OCI-LY1 (cell line): ENCODE measurements around the gene DISP1.

ENCODE experiments used
- H2AFZ ChIP-seq: fragments of 200-600 bp; sonication (generic), shearing (Covaris generic); 2 replicates; pipeline ENCODE4 v1.6.0; 2014; ENCODE audit warnings: antibody characterized with exemption, mild to moderate bottlenecking, low read length
- H3F3A ChIP-seq: fragments of 200-600 bp; sonication (generic), shearing (Covaris generic); 2 replicates; pipeline ENCODE4 v1.6.0; 2014; ENCODE audit warnings: mild to moderate bottlenecking, antibody characterized with exemption, low read length, moderate library complexity; ENCODE audit not compliant: insufficient read depth
- H3K27ac ChIP-seq: fragments of 200-600 bp; sonication (generic); 2 replicates; pipeline ENCODE4 v1.5.1; 2014; ENCODE audit warnings: low read length, mixed run types, mild to moderate bottlenecking, low read depth; ENCODE audit not compliant: poor library complexity, severe bottlenecking
- H3K27me3 ChIP-seq: fragments of 200-600 bp; sonication (generic); 2 replicates; pipeline ENCODE4 v1.6.0; 2014; ENCODE audit warnings: antibody characterized with exemption, mild to moderate bottlenecking, low read length, moderate library complexity; ENCODE audit not compliant: insufficient read depth
- H3K36me3 ChIP-seq: fragments of 200-600 bp; sonication (generic); 2 replicates; pipeline ENCODE4 v1.6.1; 2014; ENCODE audit warnings: mild to moderate bottlenecking, antibody characterized with exemption, low read length, moderate library complexity, mixed read lengths; ENCODE audit not compliant: insufficient read depth
- H3K4me1 ChIP-seq: fragments of 200-600 bp; sonication (generic); 2 replicates; pipeline ENCODE4 v1.5.1; 2014; ENCODE audit warnings: mild to moderate bottlenecking, low read length, moderate library complexity; ENCODE audit not compliant: insufficient read depth, severe bottlenecking
- H3K4me2 ChIP-seq: fragments of 200-600 bp; sonication (generic), shearing (Covaris generic); 2 replicates; pipeline ENCODE4 v1.6.1; 2014; ENCODE audit warnings: low read length
- H3K4me3 ChIP-seq: fragments of 200-600 bp; sonication (generic); 2 replicates; pipeline ENCODE4 v1.5.1; 2014; ENCODE audit warnings: low read length, low read depth, mild to moderate bottlenecking, mixed read lengths; ENCODE audit not compliant: poor library complexity, severe bottlenecking
- H3K79me2 ChIP-seq: fragments of 200-600 bp; shearing (Covaris generic); 2 replicates; pipeline ENCODE4 v1.6.1; 2016; ENCODE audit warnings: mixed run types, low read length, mixed read lengths; ENCODE audit not compliant: insufficient read depth
- H3K9ac ChIP-seq: fragments of 200-600 bp; sonication (generic), shearing (Covaris generic); 2 replicates; pipeline ENCODE4 v1.6.1; 2014; ENCODE audit warnings: mild to moderate bottlenecking, low read length, mixed read lengths
- H3K9me2 ChIP-seq: fragments of 200-600 bp; sonication (generic), shearing (Covaris generic); 2 replicates; pipeline ENCODE4 v1.6.1; 2014; ENCODE audit warnings: low read depth, mild to moderate bottlenecking, low read length, mixed read lengths
- H3K9me3 ChIP-seq: fragments of 200-600 bp; shearing (Covaris generic); 2 replicates; pipeline ENCODE4 v1.6.1; 2014; ENCODE audit warnings: low read length, mixed read lengths
- H4K20me1 ChIP-seq: fragments of 200-600 bp; sonication (generic), shearing (Covaris generic); 2 replicates; pipeline ENCODE4 v1.6.0; 2016; ENCODE audit warnings: mild to moderate bottlenecking, low read length; ENCODE audit not compliant: insufficient read depth
- EZH2 ChIP-seq: fragments of 200-600 bp; sonication (generic), shearing (Covaris generic); IDR thresholded peaks from 2 replicates; pipeline ENCODE4 v1.8.0; 2017; ENCODE audit warnings: borderline replicate concordance, mixed run types, mild to moderate bottlenecking, antibody characterized with exemption, low read length, moderate library complexity, mixed read lengths
- TF ChIP-seq, protein P1 (sequence below): fragments of 200-600 bp; sonication (generic), shearing (Covaris generic); IDR thresholded peaks from 2 replicates; pipeline ENCODE4 v1.5.1; 2017; ENCODE audit warnings: mild to moderate bottlenecking, antibody characterized with exemption, low read length, moderate library complexity, mixed read lengths

DISP1 gene

GRCh38 chr1:222790520-222790919 lies 24.3 kb upstream of the DISP1 start:
- 0 out of 2 replicates have a peak, but pooled peaks cover 4% of the 10 kb centered on the region for H3K9me3 ChIP-seq
- no peaks in the 10 kb centered on the region for H3K79me2 ChIP-seq
- H3K36me3 ChIP-seq = no peaks in the 10 kb centered on the region
- no peak overlapping the region for H3K27ac ChIP-seq
- no peaks in the 10 kb centered on the region for H4K20me1 ChIP-seq
- H3K27me3 ChIP-seq = no peaks in the 10 kb centered on the region
- H3K9me2 ChIP-seq = no peaks in the 10 kb centered on the region
- H3K9ac ChIP-seq = no peak overlapping the region
- H3K4me2 ChIP-seq = no peak overlapping the region
- H2AFZ ChIP-seq = no peak overlapping the region
- TF ChIP-seq EZH2 = no peak
- TF ChIP-seq, protein P1, sequence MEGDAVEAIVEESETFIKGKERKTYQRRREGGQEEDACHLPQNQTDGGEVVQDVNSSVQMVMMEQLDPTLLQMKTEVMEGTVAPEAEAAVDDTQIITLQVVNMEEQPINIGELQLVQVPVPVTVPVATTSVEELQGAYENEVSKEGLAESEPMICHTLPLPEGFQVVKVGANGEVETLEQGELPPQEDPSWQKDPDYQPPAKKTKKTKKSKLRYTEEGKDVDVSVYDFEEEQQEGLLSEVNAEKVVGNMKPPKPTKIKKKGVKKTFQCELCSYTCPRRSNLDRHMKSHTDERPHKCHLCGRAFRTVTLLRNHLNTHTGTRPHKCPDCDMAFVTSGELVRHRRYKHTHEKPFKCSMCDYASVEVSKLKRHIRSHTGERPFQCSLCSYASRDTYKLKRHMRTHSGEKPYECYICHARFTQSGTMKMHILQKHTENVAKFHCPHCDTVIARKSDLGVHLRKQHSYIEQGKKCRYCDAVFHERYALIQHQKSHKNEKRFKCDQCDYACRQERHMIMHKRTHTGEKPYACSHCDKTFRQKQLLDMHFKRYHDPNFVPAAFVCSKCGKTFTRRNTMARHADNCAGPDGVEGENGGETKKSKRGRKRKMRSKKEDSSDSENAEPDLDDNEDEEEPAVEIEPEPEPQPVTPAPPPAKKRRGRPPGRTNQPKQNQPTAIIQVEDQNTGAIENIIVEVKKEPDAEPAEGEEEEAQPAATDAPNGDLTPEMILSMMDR = no peak
- H3K4me3 ChIP-seq = no peak overlapping the region
- H3F3A ChIP-seq = no peaks in the 10 kb centered on the region
- H3K4me1 ChIP-seq = no peaks in the 10 kb centered on the region

GRCh38 chr1:222791006-222791710 lies 23.7 kb upstream of the DISP1 start:
- Histone ChIP-seq H3K27me3 (no peaks in the 10 kb centered on the region), H3K27ac (no peak overlapping the region), H3K4me2 (no peak overlapping the region), H3K9ac (no peak overlapping the region), H3K36me3 (no peaks in the 10 kb centered on the region), H4K20me1 (no peaks in the 10 kb centered on the region), H3K4me1 (no peaks in the 10 kb centered on the region), H3K79me2 (no peaks in the 10 kb centered on the region), H3K9me3 (0 out of 2 replicates have a peak, but pooled peaks cover 4% of the 10 kb centered on the region), H2AFZ (no peak overlapping the region), H3K4me3 (no peak overlapping the region), H3F3A (no peaks in the 10 kb centered on the region), H3K9me2 (no peaks in the 10 kb centered on the region)
- no peak for TF ChIP-seq EZH2
- TF ChIP-seq, protein P1 = no peak

DNA sequence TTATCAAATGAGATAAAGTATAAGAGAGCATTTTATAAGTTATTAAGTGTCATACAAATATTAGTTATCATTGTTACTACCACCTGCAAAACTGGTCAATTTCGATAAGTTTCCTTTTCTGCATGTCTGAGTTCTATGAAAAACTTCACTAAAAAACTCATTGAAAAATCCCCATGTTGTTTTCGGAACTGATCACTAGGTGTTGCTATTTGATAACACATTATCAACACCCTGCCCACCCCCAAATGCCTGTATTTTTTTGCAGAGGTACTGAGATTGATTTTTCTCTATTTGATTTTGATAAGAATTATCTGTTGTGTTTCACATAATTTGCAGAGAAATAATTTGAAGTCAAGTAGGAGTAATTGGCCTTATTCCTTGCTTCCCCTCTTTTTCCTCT lies 22.1 kb upstream of the DISP1 start:
- H4K20me1 ChIP-seq = no peaks in the 10 kb centered on the region
- no peak overlapping the region for H3K4me3 ChIP-seq
- no peaks in the 10 kb centered on the region for H3K36me3 ChIP-seq
- H3K27ac ChIP-seq = no peak overlapping the region
- no peak overlapping the region for H3K4me2 ChIP-seq
- no peaks in the 10 kb centered on the region for H3K9me2 ChIP-seq
- no peaks in the 10 kb centered on the region for H3F3A ChIP-seq
- H3K4me1 ChIP-seq = no peaks in the 10 kb centered on the region
- H3K9me3 ChIP-seq = 0 out of 2 replicates have a peak, but pooled peaks cover 4% of the 10 kb centered on the region
- no peak overlapping the region for H3K9ac ChIP-seq
- no peaks in the 10 kb centered on the region for H3K79me2 ChIP-seq
- TF ChIP-seq EZH2 = no peak
- TF ChIP-seq, protein P1 = peak; percentile 54; the same call in 1 of the 2 replicates
- H3K27me3 ChIP-seq = no peaks in the 10 kb centered on the region
- no peak overlapping the region for H2AFZ ChIP-seq
